A673 (cell line): Measurements from ENCODE around the gene UGT2B7.
"Not testable (repeated sequence)": the region's sequence is repeated elsewhere in the genome, so short reads cannot be mapped to it uniquely, and the experiment has no call there.

ENCODE experiments used
- CTCF ChIP-seq: fragments of 300-800, 200-600 bp; sonication (generic); conservative IDR thresholded peaks from 2 replicates; pipeline ENCODE4 v1.5.1; 2017; ENCODE audit warnings: low read depth, mild to moderate bottlenecking, antibody characterized with exemption, low read length, moderate library complexity, mixed read lengths
- EZH2 ChIP-seq: fragments of 200-600 bp; sonication (generic); IDR thresholded peaks from 2 replicates; pipeline ENCODE4 v1.6.1; 2017; ENCODE audit warnings: borderline replicate concordance, low read depth, mild to moderate bottlenecking, mixed read lengths, antibody characterized with exemption, low read length; ENCODE audit not compliant: poor library complexity, severe bottlenecking

- TF ChIP-seq CTCF, EZH2: not testable (repeated sequence)
These were observed 19.0 kb downstream of the UGT2B7 start for GRCh38 chr4:69115151-69115850.
